KMS-11 (cell line): Measurements from ENCODE around the gene HLA-DRA.

Experiments
- H2AFZ ChIP-seq: fragments of 200-600 bp; sonication (generic); 2 replicates; pipeline ENCODE4 v1.6.1; 2016; ENCODE audit warnings: antibody characterized with exemption, mixed run types, low read depth
- H3K27ac ChIP-seq: fragments of 200-600 bp; sonication (generic); 2 replicates; pipeline ENCODE4 v1.6.1; 2016; ENCODE audit warnings: mild to moderate bottlenecking, mixed run types
- H3K27me3 ChIP-seq: fragments of 200-600 bp; sonication (generic); 2 replicates; pipeline ENCODE4 v1.6.1; 2017; ENCODE audit warnings: mild to moderate bottlenecking, low read depth, mixed run types, moderate library complexity; ENCODE audit not compliant: insufficient read depth
- H3K36me3 ChIP-seq: fragments of 200-600 bp; sonication (generic); 2 replicates; pipeline ENCODE4 v1.6.1; 2017; ENCODE audit warnings: mild to moderate bottlenecking, mixed run types; ENCODE audit not compliant: insufficient read depth
- H3K4me1 ChIP-seq: fragments of 200-600 bp; sonication (generic); 2 replicates; pipeline ENCODE4 v1.6.1; 2016; ENCODE audit warnings: mild to moderate bottlenecking, low read depth, mixed run types; ENCODE audit not compliant: poor library complexity, severe bottlenecking
- H3K4me2 ChIP-seq: fragments of 200-600 bp; sonication (generic); 2 replicates; pipeline ENCODE4 v1.7.0; 2016; ENCODE audit warnings: mild to moderate bottlenecking, mixed run types
- H3K4me3 ChIP-seq: fragments of 200-600 bp; sonication (generic); IDR thresholded peaks from 2 replicates; pipeline ENCODE4 v1.6.1; 2017; ENCODE audit warnings: low read depth, low read length, mixed read lengths; ENCODE audit not compliant: insufficient read depth
- H3K79me2 ChIP-seq: fragments of 200-600 bp; sonication (generic); 2 replicates; pipeline ENCODE4 v1.6.1; 2016; ENCODE audit warnings: low read depth, mixed run types; ENCODE audit not compliant: insufficient read depth
- H3K9ac ChIP-seq: fragments of 200-600 bp; sonication (generic); 2 replicates; pipeline ENCODE4 v1.6.1; 2016; ENCODE audit warnings: mild to moderate bottlenecking, mixed run types
- H4K20me1 ChIP-seq: fragments of 200-600 bp; sonication (generic); 2 replicates; pipeline ENCODE4 v1.6.1; 2016; ENCODE audit warnings: mild to moderate bottlenecking, mixed run types; ENCODE audit not compliant: insufficient read depth
- CTCF ChIP-seq: fragments of 200-600 bp; sonication (generic); conservative IDR thresholded peaks from 2 replicates; pipeline ENCODE4 v1.6.1; 2017; ENCODE audit warnings: low read depth, mild to moderate bottlenecking, antibody characterized with exemption, low read length, moderate library complexity, mixed read lengths

HLA-DRA gene

GRCh38 chr6:32457054-32457453 lies 17.4 kb downstream of the HLA-DRA start:
- no peak overlapping the region for H3K27ac ChIP-seq
- H3K4me3 ChIP-seq = no peak overlapping the region
- no peaks in the 10 kb centered on the region for H3K79me2 ChIP-seq
- no peak overlapping the region for H3K4me2 ChIP-seq
- no peaks in the 10 kb centered on the region for H3K27me3 ChIP-seq
- no peak overlapping the region for H2AFZ ChIP-seq
- H4K20me1 ChIP-seq = no peaks in the 10 kb centered on the region
- TF ChIP-seq CTCF = no peak
- H3K4me1 ChIP-seq = peaks cover 4% of the 10 kb centered on the region
- no peaks in the 10 kb centered on the region for H3K36me3 ChIP-seq
- no peak overlapping the region for H3K9ac ChIP-seq

DNA sequence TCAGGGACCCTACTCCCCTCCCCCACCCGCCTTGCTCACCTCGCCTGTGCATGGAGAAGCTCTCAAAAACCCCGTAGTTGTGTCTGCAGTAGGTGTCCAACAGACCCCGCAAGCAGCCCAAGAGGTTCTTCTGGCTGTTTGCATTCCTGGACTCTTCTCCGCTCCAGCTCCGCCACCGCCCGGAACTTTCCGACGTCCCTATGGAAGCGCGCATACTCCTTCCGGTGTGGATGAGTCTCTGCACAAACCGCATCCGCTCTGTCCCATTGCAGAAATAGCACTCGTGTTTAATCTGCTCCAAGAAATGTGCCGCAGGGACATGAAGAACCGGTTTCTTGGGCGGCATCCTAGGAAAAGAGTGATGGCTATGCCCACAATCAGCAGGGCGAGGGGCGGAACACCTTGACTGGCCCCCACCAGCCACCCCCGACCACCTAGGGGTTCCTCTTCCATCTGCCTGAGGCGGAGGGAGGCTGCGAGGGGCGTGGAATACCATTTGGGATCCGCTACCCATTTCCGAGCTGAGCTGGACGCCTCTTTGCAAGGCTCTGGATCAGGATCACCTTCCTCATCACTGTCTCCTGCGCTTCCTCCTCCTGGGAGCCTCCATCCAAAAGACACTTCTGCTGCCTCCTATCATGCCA lies 20.2 kb downstream of the HLA-DRA start:
- H3K27me3 ChIP-seq = no peaks in the 10 kb centered on the region
- peaks cover 19% of the 10 kb centered on the region for H3K4me1 ChIP-seq
- no peak overlapping the region for H2AFZ ChIP-seq
- H3K79me2 ChIP-seq = no peaks in the 10 kb centered on the region
- no peak overlapping the region for H3K4me2 ChIP-seq
- H3K4me3 ChIP-seq = no peak overlapping the region
- no peaks in the 10 kb centered on the region for H3K36me3 ChIP-seq
- no peaks in the 10 kb centered on the region for H4K20me1 ChIP-seq
- H3K27ac ChIP-seq = no peak overlapping the region
- TF ChIP-seq CTCF = no peak
- no peak overlapping the region for H3K9ac ChIP-seq

DNA sequence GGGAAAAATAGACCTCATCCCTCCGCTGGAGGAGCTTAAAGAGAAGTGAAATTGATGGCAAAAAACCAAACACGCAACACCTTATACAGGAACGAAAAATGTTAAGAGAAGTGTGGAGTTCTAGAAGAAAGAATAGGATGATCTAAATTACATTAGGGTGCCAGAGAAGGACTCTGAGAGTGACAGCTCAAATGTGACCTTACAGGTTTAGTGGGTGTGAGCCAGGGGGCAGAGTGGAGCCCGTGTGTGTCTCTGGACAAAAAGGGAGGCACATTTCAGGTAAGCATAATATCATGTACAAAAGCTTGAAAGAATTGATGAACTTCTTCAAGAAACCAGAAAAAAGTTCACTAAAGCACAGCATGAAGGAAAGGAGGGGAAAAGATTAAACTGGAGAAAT lies 20.8 kb downstream of the HLA-DRA start:
- H2AFZ ChIP-seq = no peak overlapping the region
- H3K79me2 ChIP-seq = no peaks in the 10 kb centered on the region
- no peak for TF ChIP-seq CTCF
- H3K27ac ChIP-seq = no peak overlapping the region
- H3K4me3 ChIP-seq = no peak overlapping the region
- H3K4me1 ChIP-seq = peaks cover 19% of the 10 kb centered on the region
- no peak overlapping the region for H3K4me2 ChIP-seq
- H3K27me3 ChIP-seq = no peaks in the 10 kb centered on the region
- no peak overlapping the region for H3K9ac ChIP-seq
- no peaks in the 10 kb centered on the region for H4K20me1 ChIP-seq
- H3K36me3 ChIP-seq = no peaks in the 10 kb centered on the region

GRCh38 chr6:32461493-32461892 lies 21.8 kb downstream of the HLA-DRA start:
- H3K4me3 ChIP-seq = no peak overlapping the region
- no peaks in the 10 kb centered on the region for H4K20me1 ChIP-seq
- H3K4me2 ChIP-seq = no peak overlapping the region
- no peak for TF ChIP-seq CTCF
- H3K27ac ChIP-seq = no peak overlapping the region
- peaks cover 19% of the 10 kb centered on the region for H3K4me1 ChIP-seq
- no peak overlapping the region for H2AFZ ChIP-seq
- H3K9ac ChIP-seq = no peak overlapping the region
- H3K27me3 ChIP-seq = no peaks in the 10 kb centered on the region
- no peaks in the 10 kb centered on the region for H3K36me3 ChIP-seq
- no peaks in the 10 kb centered on the region for H3K79me2 ChIP-seq
